ENCODE measurements around the gene MPZL3. TPM values are rescaled to one million over a fixed set of nuclear protein-coding genes. Genes with fewer than 3 reads are reported as not detected.
A peak's percentile ranks its signal among the peaks of the same experiment; 100 is the strongest.

The MPZL3 gene
- total and polyA plus RNA-seq, 4 donors: 2.5 to 6.9 (median 3.5) TPM

GRCh38 chr11:118213201-118213600, 39.0 kb downstream of the MPZL3 start:
- H3K4me3 ChIP-seq (ENCODE audit: low read depth in 1 of 3, low read length in 3 of 3): no peak overlapping the region
- no peaks in the 10 kb centered on the region for H3K36me3 ChIP-seq (ENCODE audit: control insufficient read depth in 4 of 4, insufficient read depth in 3 of 4, low read depth in 1 of 4, low read length in 3 of 4)
- no peaks in the 10 kb centered on the region for H3K9me3 ChIP-seq (ENCODE audit: control insufficient read depth in 4 of 4, low read length in 3 of 4)
- H3K27ac ChIP-seq (ENCODE audit: low read depth in 1 of 2, low read length in 2 of 2): peak overlapping the region; percentile 2 to 62
- no peak for DNase-seq (ENCODE audit: low spot score)
- H3K9ac ChIP-seq (ENCODE audit: low read depth in 1 of 2, low read length in 2 of 2): no peak overlapping the region
- no peaks in the 10 kb centered on the region for H3K27me3 ChIP-seq (ENCODE audit: control insufficient read depth in 4 of 4, insufficient read depth in 4 of 4, low read length in 3 of 4)
- TF ChIP-seq RXRA (IDR thresholded peaks at IDR 0.05) (no peak), ZBTB33 (IDR thresholded peaks at IDR 0.05) (no peak), MAX (IDR thresholded peaks at IDR 0.05) (no peak), RAD21 (IDR thresholded peaks at IDR 0.05) (no peak), CTCF (IDR thresholded peaks at IDR 0.05; ENCODE audit: low read depth, low read length, missing input control) (no peak), HNF4G (IDR thresholded peaks at IDR 0.05) (no peak), TAF1 (conservative IDR thresholded peaks at IDR 0.05) (no peak), FOXA2 (IDR thresholded peaks at IDR 0.05) (no peak), SP1 (IDR thresholded peaks at IDR 0.05) (no peak), HNF4A (conservative IDR thresholded peaks at IDR 0.05) (no peak), ATF3 (IDR thresholded peaks at IDR 0.05) (no peak), YY1 (IDR thresholded peaks at IDR 0.05) (no peak), REST (IDR thresholded peaks at IDR 0.05) (no peak), GABPA (IDR thresholded peaks at IDR 0.05 in 1 of 2, conservative IDR thresholded peaks at IDR 0.05 in 1 of 2) (no peak), JUND (IDR thresholded peaks at IDR 0.05) (no peak), FOXA1 (IDR thresholded peaks at IDR 0.05) (no peak), EGR1 (IDR thresholded peaks at IDR 0.05; ENCODE audit: low read depth in 2 of 2) (no peak), NR2F2 (IDR thresholded peaks at IDR 0.05) (no peak)
- H3K4me1 ChIP-seq (ENCODE audit: control insufficient read depth in 4 of 4, insufficient read depth in 4 of 4, low read length in 3 of 4): peaks cover 9 to 28% (median 19%) of the 10 kb centered on the region in 4 donors
- 82% methylated on average over 4 of the region's 4 CpGs for WGBS

Measured in liver (tissue), 9 donors.